ENCODE data around the gene SLC36A1. TPM values are rescaled to one million over a fixed set of nuclear protein-coding genes. Genes with fewer than 3 reads are reported as not detected.

SLC36A1 gene
- total and polyA plus RNA-seq, 2 of the 8 experiments (the other 6 are each of a cell fraction or from before 2014, with no cell fraction given) = 6.6 to 9.6 TPM

DNA sequence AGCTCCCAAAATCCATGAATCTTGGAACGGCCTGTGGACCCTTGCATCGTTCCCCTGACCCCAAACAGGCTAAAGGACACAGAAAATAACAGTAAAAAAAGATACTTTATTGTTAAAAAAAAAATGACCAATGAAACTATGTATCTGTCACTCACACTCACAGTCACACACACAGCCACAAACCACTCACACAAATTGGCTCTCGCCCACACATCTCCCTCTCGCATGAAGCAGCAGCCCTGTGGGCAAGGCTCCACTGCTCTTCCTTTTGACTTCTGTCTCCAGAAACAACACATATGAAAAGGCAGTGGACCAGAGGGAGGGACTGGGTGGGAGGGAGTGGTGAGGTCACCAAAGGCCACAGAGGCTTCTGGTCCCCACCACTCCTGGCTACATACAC lies 56.6 kb downstream of the SLC36A1 start:
- no peak overlapping the region for H2BK120ac ChIP-seq (replicated peaks; ENCODE audit: low read depth, low read length)
- no peak overlapping the region for H3K18ac ChIP-seq (ENCODE audit: extremely low read depth, low read length)
- DNase-seq (ENCODE audit: low read depth in 1 of 2, low spot score in 2 of 2) = no peak
- H2BK15ac ChIP-seq (ENCODE audit: low read length) = no peak overlapping the region
- no peak overlapping the region for H3K56ac ChIP-seq (replicated peaks; ENCODE audit: insufficient read length, low read depth, low read length)
- 83% methylated on average over 4 of the region's 4 CpGs; no CpG with 5 or more reads in 1 of the 2 experiments for WGBS, 2 experiments (ENCODE audit: extremely low coverage in 1 of 2, insufficient coverage in 1 of 2, insufficient read length in 1 of 2, insufficient replicate concordance in 2 of 2, low coverage in 1 of 2, low lambda C conversion rate in 2 of 2, missing lambda C conversion rate in 1 of 2)
- no peak overlapping the region for H2BK12ac ChIP-seq (ENCODE audit: low read depth, low read length)
- FAIRE-seq = no peak
- H2BK5ac ChIP-seq (ENCODE audit: low read depth, low read length) = no peak overlapping the region
- CTCF ChIA-PET (ENCODE audit: partially characterized antibody) = interaction anchor here (1.2 to 10.7 kb wide), 3 partner anchors 19 to 148 kb away, joined by 3 to 106 read pairs (median 21); no protein-coding TSS in a partner anchor
- no peaks in the 10 kb centered on the region; a peak in 3 of 7 replicates for H3K4me1 ChIP-seq (replicated peaks in 1 of 4; ENCODE audit: control insufficient read depth in 3 of 4, insufficient read depth in 4 of 4, low read length in 3 of 4)
- H4K8ac ChIP-seq (ENCODE audit: extremely low read depth, insufficient read depth, low read length) = no peak overlapping the region
- H4K91ac ChIP-seq (replicated peaks; ENCODE audit: insufficient read length, low read length) = no peak overlapping the region
- no peak overlapping the region for H3K4me3 ChIP-seq (ENCODE audit: extremely low read depth in 1 of 4, insufficient read depth in 2 of 4, low read depth in 3 of 4, low read length in 4 of 4)
- H3K27me3 ChIP-seq (replicated peaks in 1 of 4; ENCODE audit: control insufficient read depth in 3 of 4, extremely low read depth in 1 of 4, insufficient read depth in 3 of 4, low read length in 3 of 4) = no peaks in the 10 kb centered on the region
- no peak overlapping the region for H3K4ac ChIP-seq (replicated peaks; ENCODE audit: insufficient read length, low read depth, low read length)
- no peak overlapping the region for H3K23ac ChIP-seq (ENCODE audit: insufficient read length)
- H3K79me1 ChIP-seq (ENCODE audit: low read depth, low read length) = no peaks in the 10 kb centered on the region
- H3K9me3 ChIP-seq (ENCODE audit: insufficient read depth in 2 of 2, low read depth in 1 of 2, low read length in 1 of 2) = no peaks in the 10 kb centered on the region
- H4K5ac ChIP-seq (ENCODE audit: insufficient read length, low read depth, low read length) = no peak overlapping the region
- no peak overlapping the region for H2BK20ac ChIP-seq (ENCODE audit: low read length)
- H3K79me2 ChIP-seq (ENCODE audit: control insufficient read depth in 1 of 2, insufficient read depth in 2 of 2, low read length in 2 of 2) = no peaks in the 10 kb centered on the region
- H3K9ac ChIP-seq (replicated peaks in 1 of 4; ENCODE audit: extremely low read depth in 1 of 4, low read depth in 3 of 4, low read length in 3 of 4) = no peak overlapping the region
- H3K36me3 ChIP-seq (ENCODE audit: control insufficient read depth in 2 of 4, insufficient read depth in 4 of 4, low read length in 3 of 4) = no peaks in the 10 kb centered on the region
- no peak overlapping the region for H2AFZ ChIP-seq (ENCODE audit: low read length)
- no peak overlapping the region for H3K27ac ChIP-seq (ENCODE audit: low read depth, low read length)
- no peak overlapping the region for H3K14ac ChIP-seq (ENCODE audit: insufficient read length)
- no peak overlapping the region for H2AK5ac ChIP-seq (ENCODE audit: low read depth, low read length)
- H3K23me2 ChIP-seq (ENCODE audit: low read depth, low read length) = no peaks in the 10 kb centered on the region
- no peaks in the 10 kb centered on the region for H4K20me1 ChIP-seq (replicated peaks in 1 of 2; ENCODE audit: control insufficient read depth in 1 of 2, insufficient read depth in 2 of 2, low read length in 2 of 2)
- H3K4me2 ChIP-seq (ENCODE audit: insufficient read depth in 1 of 2, low read depth in 2 of 2, low read length in 2 of 2) = no peak overlapping the region
- POLR2A ChIA-PET (ENCODE audit: partially characterized antibody) = no interaction called here
- TF ChIP-seq EZH2 (IDR thresholded peaks at IDR 0.05; ENCODE audit: low read depth, low read length, severe bottlenecking) (no peak), GTF2F1 (IDR thresholded peaks at IDR 0.05; ENCODE audit: borderline replicate concordance, low read depth, low read length) (no peak), BRCA1 (IDR thresholded peaks at IDR 0.05; ENCODE audit: low read depth, low read length) (no peak), CTBP2 (IDR thresholded peaks at IDR 0.05; ENCODE audit: borderline replicate concordance, insufficient read depth, insufficient read length, low read length) (no peak), SIN3A (conservative IDR thresholded peaks at IDR 0.05 in 1 of 2, IDR thresholded peaks at IDR 0.05 in 1 of 2; ENCODE audit: low read depth in 1 of 2, low read length in 2 of 2) (no peak), TBP (IDR thresholded peaks at IDR 0.05; ENCODE audit: low read depth, low read length) (no peak), TCF12 (IDR thresholded peaks at IDR 0.05; ENCODE audit: low read depth, low read length) (no peak), HDAC6 (IDR thresholded peaks at IDR 0.05; ENCODE audit: low read depth, low read length) (no peak), SUZ12 (IDR thresholded peaks at IDR 0.05; ENCODE audit: low read length) (no peak)
